Ascending aorta (tissue), 2 donors: ENCODE results near the gene ZNF708. TPM values are rescaled to one million over a fixed set of nuclear protein-coding genes. Genes with fewer than 3 reads are reported as not detected.

Source experiments
- DNase-seq, 2 donors: peaks; one replicate each; pipeline ENCODE4 v3.0.0-alpha.2; 2019; ENCODE audit warnings: low spot score in 2 of 2
- H3K27ac ChIP-seq, 2 donors: fragments of 200-600 bp; sonication (generic); one replicate each; pipeline ENCODE4 v1.5.1; 2016 to 2017; ENCODE audit warnings: mild to moderate bottlenecking in 1 of 2
- H3K27me3 ChIP-seq: fragments of 200-600 bp; sonication (generic); one replicate; pipeline ENCODE4 v1.5.1; 2017
- H3K36me3 ChIP-seq, 2 donors: fragments of 200-600 bp; sonication (generic); one replicate each; pipeline ENCODE4 v1.5.1; 2016
- H3K4me1 ChIP-seq, 2 donors: fragments of 200-600 bp; sonication (generic); one replicate each; pipeline ENCODE4 v1.5.1; 2016 to 2017; ENCODE audit warnings: mild to moderate bottlenecking in 1 of 2
- H3K4me3 ChIP-seq, 2 donors: fragments of 200-600 bp; sonication (generic); one replicate each; pipeline ENCODE4 v1.5.1; 2016 to 2017; ENCODE audit warnings: mild to moderate bottlenecking in 1 of 2
- H3K9me3 ChIP-seq, 2 donors: fragments of 200-600 bp; sonication (generic); one replicate each; pipeline ENCODE4 v1.5.1; 2016
- intact Hi-C: fragments of 100-400 bp; cut with DNase I; formaldehyde crosslinking; loops from one replicate; pipeline ENCODE4 v1.15.1; 2023
- total RNA-seq: library from RNA; depleted of rRNA; stranded (reverse); fragments of >200 nt; gene quantifications from one replicate; pipeline ENCODE4 v1.1.0, GENCODE V29; 2016
- TF ChIP-seq, protein P1 (sequence below), 3 experiments: fragments of 200-600 bp in 2 of 3; fragments of 450-650 bp in 1 of 3; sonication (generic) in 2 of 3; IDR thresholded peaks; one replicate each; pipeline ENCODE4 v1.5.1; 2016 to 2019; ENCODE audit warnings: antibody characterized with exemption in 3 of 3, mild to moderate bottlenecking in 1 of 3, moderate library complexity in 1 of 3

Gene ZNF708
- total RNA-seq, 1 donor from 2014 or later, result 11.0 TPM

- TF ChIP-seq, protein P1, sequence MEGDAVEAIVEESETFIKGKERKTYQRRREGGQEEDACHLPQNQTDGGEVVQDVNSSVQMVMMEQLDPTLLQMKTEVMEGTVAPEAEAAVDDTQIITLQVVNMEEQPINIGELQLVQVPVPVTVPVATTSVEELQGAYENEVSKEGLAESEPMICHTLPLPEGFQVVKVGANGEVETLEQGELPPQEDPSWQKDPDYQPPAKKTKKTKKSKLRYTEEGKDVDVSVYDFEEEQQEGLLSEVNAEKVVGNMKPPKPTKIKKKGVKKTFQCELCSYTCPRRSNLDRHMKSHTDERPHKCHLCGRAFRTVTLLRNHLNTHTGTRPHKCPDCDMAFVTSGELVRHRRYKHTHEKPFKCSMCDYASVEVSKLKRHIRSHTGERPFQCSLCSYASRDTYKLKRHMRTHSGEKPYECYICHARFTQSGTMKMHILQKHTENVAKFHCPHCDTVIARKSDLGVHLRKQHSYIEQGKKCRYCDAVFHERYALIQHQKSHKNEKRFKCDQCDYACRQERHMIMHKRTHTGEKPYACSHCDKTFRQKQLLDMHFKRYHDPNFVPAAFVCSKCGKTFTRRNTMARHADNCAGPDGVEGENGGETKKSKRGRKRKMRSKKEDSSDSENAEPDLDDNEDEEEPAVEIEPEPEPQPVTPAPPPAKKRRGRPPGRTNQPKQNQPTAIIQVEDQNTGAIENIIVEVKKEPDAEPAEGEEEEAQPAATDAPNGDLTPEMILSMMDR (IDR thresholded peaks at IDR 0.05), result no peak
- no peaks in the 10 kb centered on the region for H3K9me3 ChIP-seq
- H3K4me3 ChIP-seq, result peak overlapping the region; percentile 78 to 88
- no peak for DNase-seq
- H3K4me1 ChIP-seq, result peaks cover 0 to 3% of the 10 kb centered on the region in 2 donors
- peak overlapping the region; percentile 93 to 98 for H3K27ac ChIP-seq
- H3K36me3 ChIP-seq, result peaks cover 4 to 11% of the 10 kb centered on the region in 2 donors
- intact Hi-C loops, result loop anchor here (2.0 to 10.0 kb wide), 4 partner anchors 30 to 184 kb away; partner anchors contain the start of genes ZNF429, ZNF431, ZNF493 and ZNF738
- H3K27me3 ChIP-seq, result no peaks in the 10 kb centered on the region
Measured at GRCh38 chr19:21328406-21328805, 804 bp downstream of the ZNF708 start.

DNA sequence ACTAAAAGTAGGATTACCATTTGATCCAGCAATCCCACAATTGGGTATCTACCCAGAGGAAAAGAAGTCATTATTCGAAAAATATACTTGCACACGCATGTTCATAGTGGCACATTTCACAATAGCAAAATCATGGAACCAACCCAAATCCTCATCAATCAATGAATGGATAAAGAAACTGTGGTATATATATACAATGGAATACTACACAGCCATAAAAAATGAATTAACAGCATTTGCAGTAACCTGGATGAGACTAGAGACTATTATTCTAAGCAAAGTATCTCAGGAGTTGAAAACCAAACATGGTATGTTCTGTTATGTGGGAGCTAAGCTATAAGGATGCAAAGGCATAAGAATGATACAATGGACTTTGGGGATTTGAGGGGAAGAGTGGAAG lies 3.0 kb downstream of the ZNF708 start:
- no peak overlapping the region for H3K27ac ChIP-seq
- TF ChIP-seq, protein P1 (IDR thresholded peaks at IDR 0.05), result no peak
- H3K9me3 ChIP-seq, result no peaks in the 10 kb centered on the region
- H3K27me3 ChIP-seq, result no peaks in the 10 kb centered on the region
- no peak overlapping the region for H3K4me3 ChIP-seq
- DNase-seq, result no peak
- H3K36me3 ChIP-seq, result peaks cover 4 to 11% of the 10 kb centered on the region in 2 donors
- peaks cover 3% of the 10 kb centered on the region in 2 donors for H3K4me1 ChIP-seq
- intact Hi-C loops, result loop anchor here (10.0 kb wide), 1 partner anchor 181 kb away; the partner anchor contains the start of gene ZNF431

DNA sequence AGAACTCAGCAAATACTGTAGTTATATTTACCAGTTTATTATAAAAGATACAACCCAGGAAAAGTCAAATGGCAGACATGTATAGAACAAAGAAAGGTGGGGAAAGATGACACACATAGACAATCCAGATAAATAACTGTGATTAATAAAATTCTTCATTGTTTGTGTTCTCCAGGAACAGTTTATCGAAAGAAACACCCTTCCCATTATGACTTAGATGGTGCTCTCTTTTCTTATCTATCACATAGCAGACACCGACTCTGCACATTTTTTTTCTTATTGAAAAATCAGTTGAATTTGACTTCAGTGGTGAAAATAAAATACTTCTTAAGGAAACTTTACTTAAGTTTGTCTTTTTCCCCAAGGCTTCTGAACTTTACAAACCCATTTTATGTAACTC lies 6.2 kb downstream of the ZNF708 start:
- Histone ChIP-seq H3K27me3 (no peaks in the 10 kb centered on the region), H3K27ac (no peak overlapping the region), H3K36me3 (peaks cover 4 to 17% of the 10 kb centered on the region in 2 donors), H3K9me3 (no peaks in the 10 kb centered on the region), H3K4me3 (no peak overlapping the region), H3K4me1 (peaks cover 0 to 3% of the 10 kb centered on the region in 2 donors)
- TF ChIP-seq, protein P1 (IDR thresholded peaks at IDR 0.05), result no peak
- DNase-seq, result no peak
- intact Hi-C loops, result loop anchor here (5.0 to 10.0 kb wide), 2 partner anchors 178 to 1086 kb away; partner anchors contain the start of gene ZNF431

- Histone ChIP-seq H3K36me3 (peaks cover 4 to 17% of the 10 kb centered on the region in 2 donors), H3K27me3 (no peaks in the 10 kb centered on the region), H3K4me3 (no peak overlapping the region), H3K9me3 (no peaks in the 10 kb centered on the region), H3K27ac (no peak overlapping the region), H3K4me1 (peaks cover 0 to 3% of the 10 kb centered on the region in 2 donors)
- intact Hi-C loops, result loop anchor here (5.0 to 10.0 kb wide), 2 partner anchors 178 to 1085 kb away; partner anchors contain the start of gene ZNF431
- DNase-seq, result no peak
- TF ChIP-seq, protein P1 (IDR thresholded peaks at IDR 0.05), result no peak
Measured at GRCh38 chr19:21322528-21322927, 6.7 kb downstream of the ZNF708 start.

- H3K36me3 ChIP-seq, result peaks cover 4 to 17% of the 10 kb centered on the region in 2 donors
- H3K27me3 ChIP-seq, result no peaks in the 10 kb centered on the region
- intact Hi-C loops, result loop anchor here (5.0 to 10.0 kb wide), 2 partner anchors 177 to 1085 kb away; partner anchors contain the start of gene ZNF431
- DNase-seq, result no peak
- TF ChIP-seq, protein P1 (IDR thresholded peaks at IDR 0.05), result no peak
- H3K4me1 ChIP-seq, result peaks cover 0 to 3% of the 10 kb centered on the region in 2 donors
- H3K4me3 ChIP-seq, result no peak overlapping the region
- H3K27ac ChIP-seq, result no peak overlapping the region
- H3K9me3 ChIP-seq, result no peaks in the 10 kb centered on the region
Measured at GRCh38 chr19:21321996-21322395, 7.2 kb downstream of the ZNF708 start.
